Measurements from ENCODE around the gene GPC3.

- TF ChIP-seq CTCF (IDR thresholded peaks at IDR 0.05) (no peak), POLR2A (IDR thresholded peaks at IDR 0.05) (no peak)
Measured at GRCh38 chrX:133579631-133580030, 405.8 kb downstream of the GPC3 start.

Data from right lobe of liver (tissue), 4 donors.